ENCODE results near the gene MPP4. TPM values are rescaled to one million over a fixed set of nuclear protein-coding genes. Genes with fewer than 3 reads are reported as not detected.
"Not testable (repeated sequence)": the region's sequence is repeated elsewhere in the genome, so short reads cannot be mapped to it uniquely, and the experiment has no call there.

The MPP4 gene
- total and polyA plus RNA-seq, 7 donors = 0.06 to 0.34 (median 0.17) TPM; not detected in 2

- 71 to 77% (median 73%) methylated on average over 6 of the region's 6 CpGs for WGBS, 3 donors
Measured at GRCh38 chr2:201678401-201678800, 20.0 kb downstream of the MPP4 start.

GRCh38 chr2:201675454-201675853 is 23.0 kb downstream of the MPP4 start:
- WGBS, 3 donors = 61 to 84% (median 80%) methylated on average over 4 of the region's 4 CpGs
- H3K4me3 ChIP-seq = no peak overlapping the region
- no peaks in the 10 kb centered on the region for H3K36me3 ChIP-seq (ENCODE audit: insufficient read depth in 1 of 2, low read depth in 1 of 2)
- intact Hi-C loops (cut with DNase I) = no loop called here
- no peaks in the 10 kb centered on the region for H3K9me3 ChIP-seq
- no peak overlapping the region for H3K27ac ChIP-seq
- no peaks in the 10 kb centered on the region for H3K27me3 ChIP-seq (ENCODE audit: insufficient read depth in 3 of 3, low read length in 2 of 3)
- ATAC-seq (no peak), DNase-seq (no peak)
- TF ChIP-seq CTCF (IDR thresholded peaks at IDR 0.05) = no peak
- no peaks in the 10 kb centered on the region for H3K4me1 ChIP-seq

More at GRCh38 chr2:201678401-201678800, 20.0 kb downstream of the MPP4 start:
- Histone ChIP-seq H3K4me1 (no peaks in the 10 kb centered on the region), H3K4me3 (no peak overlapping the region), H3K27me3 (ENCODE audit: insufficient read depth in 3 of 3, low read length in 2 of 3) (no peaks in the 10 kb centered on the region), H3K27ac (no peak overlapping the region), H3K9me3 (no peaks in the 10 kb centered on the region), H3K36me3 (ENCODE audit: insufficient read depth in 1 of 2, low read depth in 1 of 2) (no peaks in the 10 kb centered on the region)
- intact Hi-C loops (cut with DNase I) = no loop called here
- no peak for TF ChIP-seq CTCF (IDR thresholded peaks at IDR 0.05)
- ATAC-seq = no peak
- DNase-seq = no peak

GRCh38 chr2:201674794-201675193 is 23.6 kb downstream of the MPP4 start:
- WGBS, 3 donors = 70 to 76% (median 73%) methylated on average over 3 of the region's 3 CpGs
- H3K4me1 ChIP-seq = no peaks in the 10 kb centered on the region
- ATAC-seq = no peak

GRCh38 chr2:201674298-201674697 is 24.1 kb downstream of the MPP4 start:
- H3K4me1 ChIP-seq = no peaks in the 10 kb centered on the region
- intact Hi-C loops (cut with DNase I) = no loop called here
- no peak overlapping the region for H3K27ac ChIP-seq
- no peaks in the 10 kb centered on the region for H3K36me3 ChIP-seq (ENCODE audit: insufficient read depth in 1 of 2, low read depth in 1 of 2)
- no peaks in the 10 kb centered on the region for H3K9me3 ChIP-seq
- H3K4me3 ChIP-seq = no peak overlapping the region
- no peaks in the 10 kb centered on the region for H3K27me3 ChIP-seq (ENCODE audit: insufficient read depth in 3 of 3, low read length in 2 of 3)
- TF ChIP-seq CTCF (IDR thresholded peaks at IDR 0.05) = no peak
- DNase-seq = no peak
- ATAC-seq = no peak
- 59 to 63% (median 59%) methylated on average over 3 of the region's 3 CpGs for WGBS, 3 donors

More at GRCh38 chr2:201674794-201675193, 23.6 kb downstream of the MPP4 start:
- H3K27ac ChIP-seq = no peak overlapping the region
- H3K36me3 ChIP-seq (ENCODE audit: insufficient read depth in 1 of 2, low read depth in 1 of 2) = no peaks in the 10 kb centered on the region
- TF ChIP-seq CTCF (IDR thresholded peaks at IDR 0.05) = no peak
- H3K27me3 ChIP-seq (ENCODE audit: insufficient read depth in 3 of 3, low read length in 2 of 3) = no peaks in the 10 kb centered on the region
- no peaks in the 10 kb centered on the region for H3K9me3 ChIP-seq
- intact Hi-C loops (cut with DNase I) = no loop called here
- no peak overlapping the region for H3K4me3 ChIP-seq
- DNase-seq = no peak

- Histone ChIP-seq H3K27me3 (ENCODE audit: insufficient read depth in 3 of 3, low read length in 2 of 3) (no peaks in the 10 kb centered on the region), H3K4me1 (no peaks in the 10 kb centered on the region), H3K27ac (no peak overlapping the region), H3K36me3 (ENCODE audit: insufficient read depth in 1 of 2, low read depth in 1 of 2) (no peaks in the 10 kb centered on the region), H3K4me3 (no peak overlapping the region), H3K9me3 (no peaks in the 10 kb centered on the region)
- DNase-seq (no peak), ATAC-seq (no peak)
- intact Hi-C loops (cut with DNase I) = no loop called here
- no peak for TF ChIP-seq CTCF (IDR thresholded peaks at IDR 0.05)
- 74 to 90% (median 78%) methylated on average over 2 of the region's 2 CpGs for WGBS, 3 donors
Measured at GRCh38 chr2:201673546-201673945, 24.9 kb downstream of the MPP4 start.

- WGBS, 3 donors = 49 to 56% (median 54%) methylated on average over 4 of the region's 4 CpGs
- H3K36me3 ChIP-seq (ENCODE audit: insufficient read depth in 1 of 2, low read depth in 1 of 2); H3K4me3 ChIP-seq; H3K27ac ChIP-seq; H3K4me1 ChIP-seq; ATAC-seq; H3K9me3 ChIP-seq; DNase-seq; H3K27me3 ChIP-seq (ENCODE audit: insufficient read depth in 3 of 3, low read length in 2 of 3); intact Hi-C loops (cut with DNase I): not testable (repeated sequence)
Measured at GRCh38 chr2:201671205-201671604, 27.2 kb downstream of the MPP4 start.

Measured in psoas muscle (tissue), 8 donors.